Measurements from ENCODE around the gene DCAF11.
A peak's percentile ranks its signal among the peaks of the same experiment; 100 is the strongest.

The DCAF11 gene

DNA sequence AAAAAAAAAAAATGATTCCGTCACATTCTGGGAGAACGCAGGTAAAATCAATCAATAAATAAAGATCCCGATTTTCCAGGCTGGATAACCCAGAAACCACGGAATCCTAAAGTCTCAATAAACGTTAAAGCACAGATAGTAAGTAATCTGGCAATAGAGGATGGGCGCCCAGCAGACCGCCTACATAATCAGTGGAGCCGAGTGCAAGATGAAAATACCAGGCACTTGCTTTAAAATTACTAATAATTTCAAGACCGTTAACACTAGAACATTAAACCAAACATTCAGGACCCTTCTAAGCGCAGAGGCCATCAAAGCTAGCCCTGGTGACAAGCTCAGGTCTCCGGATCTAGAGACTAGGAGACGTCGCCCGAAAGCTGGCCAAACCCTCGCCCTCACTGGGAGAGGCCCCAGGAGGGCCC lies 1.2 kb upstream of the DCAF11 start:
- TF ChIP-seq, protein P1, sequence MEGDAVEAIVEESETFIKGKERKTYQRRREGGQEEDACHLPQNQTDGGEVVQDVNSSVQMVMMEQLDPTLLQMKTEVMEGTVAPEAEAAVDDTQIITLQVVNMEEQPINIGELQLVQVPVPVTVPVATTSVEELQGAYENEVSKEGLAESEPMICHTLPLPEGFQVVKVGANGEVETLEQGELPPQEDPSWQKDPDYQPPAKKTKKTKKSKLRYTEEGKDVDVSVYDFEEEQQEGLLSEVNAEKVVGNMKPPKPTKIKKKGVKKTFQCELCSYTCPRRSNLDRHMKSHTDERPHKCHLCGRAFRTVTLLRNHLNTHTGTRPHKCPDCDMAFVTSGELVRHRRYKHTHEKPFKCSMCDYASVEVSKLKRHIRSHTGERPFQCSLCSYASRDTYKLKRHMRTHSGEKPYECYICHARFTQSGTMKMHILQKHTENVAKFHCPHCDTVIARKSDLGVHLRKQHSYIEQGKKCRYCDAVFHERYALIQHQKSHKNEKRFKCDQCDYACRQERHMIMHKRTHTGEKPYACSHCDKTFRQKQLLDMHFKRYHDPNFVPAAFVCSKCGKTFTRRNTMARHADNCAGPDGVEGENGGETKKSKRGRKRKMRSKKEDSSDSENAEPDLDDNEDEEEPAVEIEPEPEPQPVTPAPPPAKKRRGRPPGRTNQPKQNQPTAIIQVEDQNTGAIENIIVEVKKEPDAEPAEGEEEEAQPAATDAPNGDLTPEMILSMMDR (IDR thresholded peaks at IDR 0.05; ENCODE audit: insufficient read depth, low read depth, low read length, missing control alignments), result no peak
- DNase-seq (ENCODE audit: low read depth), result no peak
- peak overlapping the region; percentile 89 for H3K4me3 ChIP-seq (ENCODE audit: low read depth, low read length)

DNA sequence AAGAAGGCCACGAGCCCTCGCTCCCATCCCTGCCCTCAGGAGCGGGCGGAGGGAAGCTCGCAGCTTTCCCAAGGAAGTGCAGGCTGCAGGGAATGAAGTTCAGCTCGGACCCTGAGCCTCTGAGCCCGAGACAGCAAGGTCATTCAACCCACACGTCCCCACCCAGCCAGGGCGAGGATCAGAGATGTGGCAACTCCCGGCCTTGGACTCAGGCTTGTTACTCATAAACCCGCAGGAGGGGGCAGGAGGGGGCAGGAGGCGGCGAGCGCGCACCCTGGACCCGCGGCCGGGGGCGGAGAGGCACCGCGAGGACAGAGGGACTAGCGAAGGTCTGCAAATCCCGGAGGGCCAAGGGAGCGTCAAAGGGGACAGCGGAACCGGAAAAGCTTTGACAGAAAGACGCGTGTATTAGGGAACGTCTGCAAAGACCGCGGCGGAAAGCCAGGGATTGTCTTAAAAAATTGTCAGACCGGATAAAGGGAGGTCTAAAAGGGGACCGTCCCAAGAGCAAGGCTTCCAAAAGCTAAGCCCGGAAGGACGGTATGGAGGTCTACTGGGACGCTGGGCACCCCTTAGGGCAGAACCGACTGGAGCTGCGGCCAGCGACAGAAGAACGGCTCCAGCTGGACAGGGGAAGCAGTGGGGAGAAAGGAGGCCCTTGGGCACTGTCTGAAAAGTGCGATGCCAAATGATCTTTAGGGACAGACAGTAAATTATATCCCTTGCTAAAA lies 611 bp upstream of the DCAF11 start:
- peak; percentile 95 for DNase-seq (ENCODE audit: low read depth)
- TF ChIP-seq, protein P1 (IDR thresholded peaks at IDR 0.05; ENCODE audit: insufficient read depth, low read depth, low read length, missing control alignments), result no peak

DNA sequence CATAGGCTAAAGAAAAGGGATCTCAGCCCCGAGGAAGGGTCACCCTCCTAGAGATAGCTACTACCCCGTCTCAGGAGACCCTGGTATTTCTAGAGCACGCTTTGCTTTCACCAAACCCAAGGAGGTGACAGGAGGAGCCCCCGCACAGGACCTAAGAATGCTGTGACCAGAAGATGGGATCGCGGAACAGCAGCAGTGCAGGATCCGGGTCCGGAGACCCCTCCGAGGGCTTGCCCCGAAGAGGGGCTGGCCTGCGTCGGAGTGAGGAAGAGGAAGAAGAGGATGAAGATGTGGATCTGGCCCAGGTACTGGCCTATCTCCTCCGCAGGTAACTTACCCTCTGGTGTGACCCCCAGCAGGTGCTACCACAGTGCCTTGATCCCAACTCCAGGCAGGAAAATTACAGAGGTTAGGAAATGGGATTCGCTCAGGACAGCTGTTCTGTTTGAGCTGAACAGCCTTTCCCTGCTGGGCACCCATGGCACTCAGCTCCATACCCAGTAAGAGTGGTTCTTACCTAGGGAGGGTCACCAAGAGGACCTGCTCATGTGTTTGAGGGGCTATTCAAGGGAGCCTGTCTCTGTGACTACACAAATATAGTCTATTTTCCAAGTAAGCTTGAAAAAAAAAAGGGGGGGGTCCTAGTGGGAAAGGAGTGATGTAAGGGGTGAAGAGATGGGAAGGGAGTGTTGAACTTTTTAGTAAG lies 998 bp downstream of the DCAF11 start:
- no peak for DNase-seq (ENCODE audit: low read depth)
- peak overlapping the region; percentile 90 for H3K4me3 ChIP-seq (ENCODE audit: low read depth, low read length)
- TF ChIP-seq, protein P1 (IDR thresholded peaks at IDR 0.05; ENCODE audit: insufficient read depth, low read depth, low read length, missing control alignments), result no peak

More for the DNA sequence above, 611 bp upstream of the DCAF11 start:
- peak overlapping the region; percentile 89 for H3K4me3 ChIP-seq (ENCODE audit: low read depth, low read length)

DNA sequence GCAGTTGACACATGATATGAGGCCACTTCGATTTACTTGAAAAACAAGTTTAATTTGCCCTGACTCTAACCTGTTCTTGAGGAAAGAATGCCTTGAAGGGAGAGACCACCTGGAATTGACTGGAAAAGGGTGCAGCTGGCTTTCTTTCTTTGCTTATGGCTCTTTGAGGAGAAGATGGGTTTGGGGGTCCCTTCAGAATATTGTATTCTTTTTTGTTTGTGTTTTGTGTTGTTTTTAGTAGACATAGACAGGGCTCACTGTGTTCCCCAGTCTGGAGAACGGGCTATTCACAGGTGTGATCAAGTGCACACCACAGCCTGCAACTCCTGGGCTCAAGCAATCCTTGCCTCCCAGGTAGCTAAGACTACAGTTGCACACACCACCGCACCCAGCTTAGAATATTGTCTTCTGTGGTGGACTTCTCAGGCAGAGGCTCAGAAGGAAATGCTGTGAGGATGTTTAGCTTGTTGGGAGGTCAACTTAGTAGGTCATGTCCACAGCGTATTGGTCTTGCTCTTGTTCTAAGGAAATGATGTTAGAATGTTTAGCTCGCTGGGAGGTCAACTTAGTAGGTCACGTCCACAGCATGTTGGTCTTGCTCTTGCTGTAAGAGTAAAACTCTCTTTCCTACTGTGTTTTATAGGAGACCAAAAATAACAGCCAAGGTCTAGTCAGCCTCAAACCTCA lies 1.7 kb downstream of the DCAF11 start:
- DNase-seq (ENCODE audit: low read depth), result no peak
- H3K4me3 ChIP-seq (ENCODE audit: low read depth, low read length), result peak overlapping the region; percentile 90
- TF ChIP-seq, protein P1 (IDR thresholded peaks at IDR 0.05; ENCODE audit: insufficient read depth, low read depth, low read length, missing control alignments), result no peak

DNA sequence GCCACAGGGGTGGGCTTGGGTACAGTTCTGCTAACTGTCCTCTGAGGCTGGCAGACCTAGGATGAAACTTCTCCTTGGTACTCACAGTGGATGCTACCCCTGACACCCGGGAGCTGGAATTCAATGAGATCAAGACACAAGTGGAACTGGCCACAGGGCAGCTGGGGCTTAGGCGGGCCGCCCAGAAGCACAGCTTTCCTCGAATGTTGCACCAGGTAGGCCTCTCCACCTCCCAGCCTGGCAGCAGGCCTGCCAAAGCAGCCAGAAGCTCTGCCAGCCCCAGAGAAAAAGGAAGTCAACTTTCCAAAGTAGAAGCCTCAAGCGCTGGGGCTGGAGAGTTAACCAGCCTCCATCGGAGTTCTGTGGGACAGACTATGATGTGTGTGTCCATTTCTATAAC lies 2.6 kb downstream of the DCAF11 start:
- DNase-seq (ENCODE audit: low read depth), result no peak
- TF ChIP-seq, protein P1 (IDR thresholded peaks at IDR 0.05; ENCODE audit: insufficient read depth, low read depth, low read length, missing control alignments), result no peak
- H3K4me3 ChIP-seq (ENCODE audit: low read depth, low read length), result no peak overlapping the region

DNA sequence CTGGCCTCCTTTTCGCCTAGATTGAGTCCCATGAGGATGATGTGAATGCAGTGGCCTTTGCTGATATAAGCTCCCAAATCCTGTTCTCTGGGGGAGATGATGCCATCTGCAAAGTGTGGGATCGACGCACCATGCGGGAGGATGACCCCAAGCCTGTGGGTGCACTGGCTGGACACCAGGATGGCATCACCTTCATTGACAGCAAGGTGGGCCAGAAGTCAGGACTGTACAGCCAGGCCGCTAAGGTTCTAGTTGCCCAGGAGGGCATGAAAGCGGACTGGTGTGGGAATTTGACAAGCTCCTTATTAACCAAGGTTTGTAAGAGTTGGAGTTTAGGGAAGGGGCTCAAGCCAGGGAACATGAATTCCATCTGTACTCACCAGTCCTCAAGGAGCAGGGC lies 5.1 kb downstream of the DCAF11 start:
- TF ChIP-seq, protein P1 (IDR thresholded peaks at IDR 0.05; ENCODE audit: insufficient read depth, low read depth, low read length, missing control alignments), result no peak

More for the DNA sequence above, 5.1 kb downstream of the DCAF11 start:
- no peak overlapping the region for H3K4me3 ChIP-seq (ENCODE audit: low read depth, low read length)
- DNase-seq (ENCODE audit: low read depth), result no peak
